ENCODE measurements around the gene TMEM41A. TPM values are rescaled to one million over a fixed set of nuclear protein-coding genes. Genes with fewer than 3 reads are reported as not detected.

Gene TMEM41A
- total and polyA plus RNA-seq, 2 donors (not counting 1 experiment from before 2014, with no cell fraction given) = 8.5 to 23.7 TPM

- Histone ChIP-seq H3K4me2 (replicated peaks; ENCODE audit: low read depth, low read length, poor library complexity, severe bottlenecking) (no peak overlapping the region), H4K20me1 (ENCODE audit: control insufficient read depth, insufficient read depth, low read length, poor library complexity, severe bottlenecking) (no peaks in the 10 kb centered on the region), H3K36me3 (replicated peaks in 1 of 2; ENCODE audit: control extremely low read depth in 1 of 2, control insufficient read depth in 1 of 2, extremely low read depth in 1 of 2, insufficient read depth in 2 of 2, low read length in 1 of 2) (peaks cover 4 to 27% of the 10 kb centered on the region in 2 experiments), H3K4me3 (ENCODE audit: control extremely low read depth in 1 of 5, extremely low read depth in 1 of 5, insufficient read depth in 1 of 5, low read depth in 2 of 5, low read length in 4 of 5) (no peak overlapping the region), H3K27ac (ENCODE audit: low read length in 2 of 2) (no peak overlapping the region), H3K9ac (ENCODE audit: low read length) (no peak overlapping the region), H2AFZ (ENCODE audit: insufficient read depth, low read depth, low read length, poor library complexity, severe bottlenecking) (no peak overlapping the region), H3K4me1 (ENCODE audit: control insufficient read depth in 2 of 2, insufficient read depth in 2 of 2, low read length in 2 of 2) (no peaks in the 10 kb centered on the region), H3K9me3 (ENCODE audit: control extremely low read depth in 1 of 3, control insufficient read depth in 2 of 3, insufficient read depth in 1 of 3, low read length in 2 of 3) (no peaks in the 10 kb centered on the region), H3K27me3 (replicated peaks in 1 of 4; ENCODE audit: control extremely low read depth in 1 of 4, control insufficient read depth in 3 of 4, insufficient read depth in 4 of 4, low read length in 3 of 4) (no peaks in the 10 kb centered on the region), H3K79me2 (ENCODE audit: control insufficient read depth, insufficient read depth, low read length) (no peaks in the 10 kb centered on the region)
- Mint-ChIP-seq H3K27ac (no peak overlapping the region), H3K4me1 (no peaks in the 10 kb centered on the region), H3K27me3 (no peaks in the 10 kb centered on the region), H3K9me3 (ENCODE audit: insufficient read depth) (no peaks in the 10 kb centered on the region), H3K4me3 (no peak overlapping the region)
- ATAC-seq (ENCODE audit: low read depth) = no peak
- ChIA-PET CTCF (no interaction called here), POLR2A (no interaction called here)
- no CpG with 5 or more reads among the region's 3 CpGs for WGBS (ENCODE audit: insufficient coverage)
- DNase-seq = no peak
- no peak for TF ChIP-seq CTCF (IDR thresholded peaks at IDR 0.05)
- no peak for TF ChIP-seq EZH2 (IDR thresholded peaks at IDR 0.05; ENCODE audit: borderline replicate concordance, insufficient read depth, low read depth, low read length, poor library complexity, severe bottlenecking)
- intact Hi-C loops (cut with micrococcal nuclease) = no loop called here
These were observed 9.4 kb downstream of the TMEM41A start for GRCh38 chr3:185489462-185489861.

- Histone ChIP-seq H3K9me3 (ENCODE audit: control extremely low read depth in 1 of 3, control insufficient read depth in 2 of 3, insufficient read depth in 1 of 3, low read length in 2 of 3) (no peaks in the 10 kb centered on the region), H4K20me1 (ENCODE audit: control insufficient read depth, insufficient read depth, low read length, poor library complexity, severe bottlenecking) (no peaks in the 10 kb centered on the region), H3K36me3 (replicated peaks in 1 of 2; ENCODE audit: control extremely low read depth in 1 of 2, control insufficient read depth in 1 of 2, extremely low read depth in 1 of 2, insufficient read depth in 2 of 2, low read length in 1 of 2) (peaks cover 4 to 20% of the 10 kb centered on the region in 2 experiments), H3K27me3 (replicated peaks in 1 of 4; ENCODE audit: control extremely low read depth in 1 of 4, control insufficient read depth in 3 of 4, insufficient read depth in 4 of 4, low read length in 3 of 4) (no peaks in the 10 kb centered on the region), H3K79me2 (ENCODE audit: control insufficient read depth, insufficient read depth, low read length) (no peaks in the 10 kb centered on the region), H3K27ac (ENCODE audit: low read length in 2 of 2) (no peak overlapping the region), H3K9ac (ENCODE audit: low read length) (no peak overlapping the region), H3K4me3 (ENCODE audit: control extremely low read depth in 1 of 5, extremely low read depth in 1 of 5, insufficient read depth in 1 of 5, low read depth in 2 of 5, low read length in 4 of 5) (no peak overlapping the region), H3K4me1 (ENCODE audit: control insufficient read depth in 2 of 2, insufficient read depth in 2 of 2, low read length in 2 of 2) (no peaks in the 10 kb centered on the region), H2AFZ (ENCODE audit: insufficient read depth, low read depth, low read length, poor library complexity, severe bottlenecking) (no peak overlapping the region), H3K4me2 (replicated peaks; ENCODE audit: low read depth, low read length, poor library complexity, severe bottlenecking) (no peak overlapping the region)
- TF ChIP-seq CTCF (IDR thresholded peaks at IDR 0.05) (no peak), EZH2 (IDR thresholded peaks at IDR 0.05; ENCODE audit: borderline replicate concordance, insufficient read depth, low read depth, low read length, poor library complexity, severe bottlenecking) (no peak)
- WGBS (ENCODE audit: insufficient coverage) = 100% methylated on average over 5 of the region's 5 CpGs
- no peak for DNase-seq
- CTCF ChIA-PET = no interaction called here
- Mint-ChIP-seq H3K4me1 (no peaks in the 10 kb centered on the region), H3K27me3 (no peaks in the 10 kb centered on the region), H3K4me3 (no peak overlapping the region), H3K9me3 (ENCODE audit: insufficient read depth) (no peaks in the 10 kb centered on the region), H3K27ac (no peak overlapping the region)
- POLR2A ChIA-PET = no interaction called here
- intact Hi-C loops (cut with micrococcal nuclease) = no loop called here
- no peak for ATAC-seq (ENCODE audit: low read depth)
These were observed 10.4 kb downstream of the TMEM41A start for GRCh38 chr3:185488465-185488864.

All from B cell (primary cell).